ENCODE results near the gene EFHC2.
"Not testable (repeated sequence)": the region's sequence is repeated elsewhere in the genome, so short reads cannot be mapped to it uniquely, and the experiment has no call there.

EFHC2 gene

GRCh38 chrX:44291468-44292092 is 51.9 kb downstream of the EFHC2 start:
- DNase-seq, result no peak

GRCh38 chrX:44290718-44291117 is 52.8 kb downstream of the EFHC2 start:
- no peak for DNase-seq

- no peak for DNase-seq
Measured at GRCh38 chrX:44282753-44283152, 60.7 kb downstream of the EFHC2 start.

- no peak for DNase-seq
Measured at GRCh38 chrX:44280116-44280515, 63.4 kb downstream of the EFHC2 start.

- DNase-seq, result no peak
Measured at GRCh38 chrX:44274096-44274495, 69.4 kb downstream of the EFHC2 start.

- no peak for DNase-seq
Measured at GRCh38 chrX:44267861-44268260, 75.6 kb downstream of the EFHC2 start.

GRCh38 chrX:44267116-44267515 is 76.4 kb downstream of the EFHC2 start:
- DNase-seq, result no peak

- no peak for DNase-seq
Measured at GRCh38 chrX:44265559-44265958, 77.9 kb downstream of the EFHC2 start.

- DNase-seq, result no peak
Measured at GRCh38 chrX:44264936-44265335, 78.5 kb downstream of the EFHC2 start.

GRCh38 chrX:44261286-44261685 is 82.2 kb downstream of the EFHC2 start:
- no peak for DNase-seq

- no peak for DNase-seq
Measured at GRCh38 chrX:44260609-44261008, 82.9 kb downstream of the EFHC2 start.

GRCh38 chrX:44255742-44256141 is 87.7 kb downstream of the EFHC2 start:
- not testable (repeated sequence) for DNase-seq

GRCh38 chrX:44253575-44253942 is 89.9 kb downstream of the EFHC2 start:
- DNase-seq, result no peak

GRCh38 chrX:44252688-44253574 is 90.5 kb downstream of the EFHC2 start:
- not testable (repeated sequence) for DNase-seq

- no peak for DNase-seq
Measured at GRCh38 chrX:44247468-44247867, 96.0 kb downstream of the EFHC2 start.

- DNase-seq, result no peak
Measured at GRCh38 chrX:44246826-44247225, 96.6 kb downstream of the EFHC2 start.

- no peak for DNase-seq
Measured at GRCh38 chrX:44245733-44246132, 97.7 kb downstream of the EFHC2 start.

GRCh38 chrX:44244008-44244407 is 99.5 kb downstream of the EFHC2 start:
- no peak for DNase-seq

- DNase-seq, result no peak
Measured at GRCh38 chrX:44241546-44241945, 101.9 kb downstream of the EFHC2 start.

- DNase-seq, result no peak
Measured at GRCh38 chrX:44240036-44240435, 103.4 kb downstream of the EFHC2 start.

- DNase-seq, result no peak
Measured at GRCh38 chrX:44239036-44239435, 104.4 kb downstream of the EFHC2 start.

- no peak for DNase-seq
Measured at GRCh38 chrX:44235534-44235933, 107.9 kb downstream of the EFHC2 start.

GRCh38 chrX:44234541-44234940 is 108.9 kb downstream of the EFHC2 start:
- no peak for DNase-seq

- no peak for DNase-seq
Measured at GRCh38 chrX:44234116-44234515, 109.4 kb downstream of the EFHC2 start.

GRCh38 chrX:44232081-44232480 is 111.4 kb downstream of the EFHC2 start:
- DNase-seq, result no peak
